ENCODE measurements around the gene DDAH1.

GRCh38 chr1:85330711-85331290 lies 134.2 kb downstream of the DDAH1 start:
- TF ChIP-seq CTCF (IDR thresholded peaks at IDR 0.05; ENCODE audit: low read depth, low read length, missing input control) (no peak), JUND (IDR thresholded peaks at IDR 0.05) (no peak), ZBTB33 (IDR thresholded peaks at IDR 0.05) (no peak), TAF1 (conservative IDR thresholded peaks at IDR 0.05) (no peak), YY1 (IDR thresholded peaks at IDR 0.05) (no peak), FOXA1 (IDR thresholded peaks at IDR 0.05) (no peak), EGR1 (IDR thresholded peaks at IDR 0.05; ENCODE audit: low read depth in 2 of 2) (no peak), GABPA (IDR thresholded peaks at IDR 0.05 in 1 of 2, conservative IDR thresholded peaks at IDR 0.05 in 1 of 2) (no peak), REST (IDR thresholded peaks at IDR 0.05) (no peak), MAX (IDR thresholded peaks at IDR 0.05) (no peak), ATF3 (IDR thresholded peaks at IDR 0.05) (no peak), RAD21 (IDR thresholded peaks at IDR 0.05) (no peak), SP1 (IDR thresholded peaks at IDR 0.05) (no peak), RXRA (IDR thresholded peaks at IDR 0.05) (no peak)
